Astrocyte (in vitro differentiated cells and primary cell): ENCODE data around the gene GLO1.

Experiments
- EZH2 ChIP-seq: IDR thresholded peaks from 2 replicates; pipeline ENCODE4 v1.6.1; 2012; ENCODE audit warnings: mild to moderate bottlenecking, low read length, inconsistent platforms; ENCODE audit not compliant: insufficient read depth
- TF ChIP-seq, protein P1 (sequence below): IDR thresholded peaks from 2 replicates; pipeline ENCODE4 v1.5.1; 2011; ENCODE audit warnings: low read depth, mild to moderate bottlenecking, inconsistent platforms, low read length, moderate library complexity; ENCODE audit not compliant: insufficient read depth

- TF ChIP-seq, protein P1, sequence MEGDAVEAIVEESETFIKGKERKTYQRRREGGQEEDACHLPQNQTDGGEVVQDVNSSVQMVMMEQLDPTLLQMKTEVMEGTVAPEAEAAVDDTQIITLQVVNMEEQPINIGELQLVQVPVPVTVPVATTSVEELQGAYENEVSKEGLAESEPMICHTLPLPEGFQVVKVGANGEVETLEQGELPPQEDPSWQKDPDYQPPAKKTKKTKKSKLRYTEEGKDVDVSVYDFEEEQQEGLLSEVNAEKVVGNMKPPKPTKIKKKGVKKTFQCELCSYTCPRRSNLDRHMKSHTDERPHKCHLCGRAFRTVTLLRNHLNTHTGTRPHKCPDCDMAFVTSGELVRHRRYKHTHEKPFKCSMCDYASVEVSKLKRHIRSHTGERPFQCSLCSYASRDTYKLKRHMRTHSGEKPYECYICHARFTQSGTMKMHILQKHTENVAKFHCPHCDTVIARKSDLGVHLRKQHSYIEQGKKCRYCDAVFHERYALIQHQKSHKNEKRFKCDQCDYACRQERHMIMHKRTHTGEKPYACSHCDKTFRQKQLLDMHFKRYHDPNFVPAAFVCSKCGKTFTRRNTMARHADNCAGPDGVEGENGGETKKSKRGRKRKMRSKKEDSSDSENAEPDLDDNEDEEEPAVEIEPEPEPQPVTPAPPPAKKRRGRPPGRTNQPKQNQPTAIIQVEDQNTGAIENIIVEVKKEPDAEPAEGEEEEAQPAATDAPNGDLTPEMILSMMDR = no peak
- TF ChIP-seq EZH2 = peak; percentile 55
Observed at GRCh38 chr6:38715016-38715689, 12.2 kb upstream of the GLO1 start, which contains the start of gene DNAH8.
